K562 treated with DMSO at 1 percent for 48 hours (cell line): ENCODE data around the gene ITGA1. TPM values are rescaled to one million over a fixed set of nuclear protein-coding genes. Genes with fewer than 3 reads are reported as not detected.

Experiments
- total RNA-seq: library from RNA; unstranded; fragments of 300-600 nt; gene quantifications from 2 replicates; pipeline ENCODE4 v1.2.3, GENCODE V29; 2022; ENCODE audit warnings: low replicate concordance; ENCODE audit errors: extremely low read depth

Gene ITGA1
- not detected in 2 replicates for total RNA-seq

GRCh38 chr5:52787600-52788504 lies at the start of gene ITGA1, which contains the start of gene PELO:
Gene ITGA1, plus strand, starts transcription at chr5:52787916. Its CDS starts 438 bp downstream, at chr5:52788354.
Gene PELO, plus strand, starts transcription at chr5:52787916. Its CDS starts 12,479 bp downstream, at chr5:52800395.

DNA sequence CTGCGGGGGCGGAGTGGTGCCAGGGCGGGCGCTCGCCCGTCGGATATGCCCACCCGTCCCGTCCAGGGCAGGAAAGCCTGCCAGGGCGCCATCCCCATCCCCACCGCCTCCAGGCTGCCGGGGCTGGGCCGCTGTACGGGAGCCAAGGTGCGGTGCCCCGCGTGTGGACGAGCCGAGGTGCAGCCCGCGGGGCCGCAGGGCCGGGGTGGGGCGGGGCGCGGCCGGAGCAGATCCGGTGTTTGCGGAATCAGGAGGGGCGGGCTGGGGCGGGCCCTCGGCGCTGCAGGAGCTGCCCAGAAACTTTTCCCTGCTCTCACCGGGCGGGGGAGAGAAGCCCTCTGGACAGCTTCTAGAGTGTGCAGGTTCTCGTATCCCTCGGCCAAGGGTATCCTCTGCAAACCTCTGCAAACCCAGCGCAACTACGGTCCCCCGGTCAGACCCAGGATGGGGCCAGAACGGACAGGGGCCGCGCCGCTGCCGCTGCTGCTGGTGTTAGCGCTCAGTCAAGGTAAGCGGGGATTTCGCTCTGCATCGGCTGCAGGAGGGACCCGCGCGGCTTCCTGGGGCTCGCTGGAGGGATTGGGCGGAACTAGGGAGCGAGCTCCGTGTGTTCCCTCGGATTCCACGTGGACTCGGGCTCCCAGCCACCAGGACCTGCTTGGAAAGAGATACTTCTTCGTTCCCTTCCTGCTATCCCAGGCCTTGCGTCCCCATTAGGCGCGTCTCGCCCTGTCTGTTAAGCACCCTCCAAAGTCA lies 201.5 kb downstream of the ITGA1 start, which contains the start of gene ITGA2:
ITGA2 (plus strand) TSS at position 328 of the 756 bp plus-strand sequence; CDS start at position 445, 117 bp downstream.

Other genes starting within 250 kb of the ITGA1 start
- gene PELO, start within 50 bp of the ITGA1 start, total RNA-seq: not detected in 2 replicates
- gene ITGA2, start 201.4 kb downstream of the ITGA1 start, total RNA-seq: not detected in 2 replicates